ENCODE results near the gene SPTB. TPM values are rescaled to one million over a fixed set of nuclear protein-coding genes. Genes with fewer than 3 reads are reported as not detected.

Gene SPTB
- total RNA-seq, 1 donor from 2014 or later = under 0.01 TPM

DNA sequence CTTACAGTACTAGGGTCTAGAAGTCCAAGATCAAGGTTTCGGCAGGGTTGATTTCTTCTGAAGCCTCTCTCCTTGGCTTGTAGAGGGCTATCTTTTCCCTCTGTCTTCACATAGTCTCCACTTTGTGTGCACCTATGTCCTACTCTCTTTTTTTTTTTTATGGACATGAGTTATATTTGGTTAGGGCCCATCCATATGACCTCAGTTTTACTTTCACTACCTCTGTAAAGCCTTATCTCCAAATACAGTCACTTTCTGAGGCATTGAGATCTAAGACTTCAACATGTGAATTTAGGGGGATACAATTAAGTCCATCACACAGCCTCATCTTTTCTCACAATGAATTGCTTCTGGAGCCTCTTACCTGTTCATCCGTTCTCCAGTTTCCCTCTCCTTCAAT is 5.9 kb upstream of the SPTB start:
- no peak for DNase-seq (ENCODE audit: low read depth in 2 of 2)

DNA sequence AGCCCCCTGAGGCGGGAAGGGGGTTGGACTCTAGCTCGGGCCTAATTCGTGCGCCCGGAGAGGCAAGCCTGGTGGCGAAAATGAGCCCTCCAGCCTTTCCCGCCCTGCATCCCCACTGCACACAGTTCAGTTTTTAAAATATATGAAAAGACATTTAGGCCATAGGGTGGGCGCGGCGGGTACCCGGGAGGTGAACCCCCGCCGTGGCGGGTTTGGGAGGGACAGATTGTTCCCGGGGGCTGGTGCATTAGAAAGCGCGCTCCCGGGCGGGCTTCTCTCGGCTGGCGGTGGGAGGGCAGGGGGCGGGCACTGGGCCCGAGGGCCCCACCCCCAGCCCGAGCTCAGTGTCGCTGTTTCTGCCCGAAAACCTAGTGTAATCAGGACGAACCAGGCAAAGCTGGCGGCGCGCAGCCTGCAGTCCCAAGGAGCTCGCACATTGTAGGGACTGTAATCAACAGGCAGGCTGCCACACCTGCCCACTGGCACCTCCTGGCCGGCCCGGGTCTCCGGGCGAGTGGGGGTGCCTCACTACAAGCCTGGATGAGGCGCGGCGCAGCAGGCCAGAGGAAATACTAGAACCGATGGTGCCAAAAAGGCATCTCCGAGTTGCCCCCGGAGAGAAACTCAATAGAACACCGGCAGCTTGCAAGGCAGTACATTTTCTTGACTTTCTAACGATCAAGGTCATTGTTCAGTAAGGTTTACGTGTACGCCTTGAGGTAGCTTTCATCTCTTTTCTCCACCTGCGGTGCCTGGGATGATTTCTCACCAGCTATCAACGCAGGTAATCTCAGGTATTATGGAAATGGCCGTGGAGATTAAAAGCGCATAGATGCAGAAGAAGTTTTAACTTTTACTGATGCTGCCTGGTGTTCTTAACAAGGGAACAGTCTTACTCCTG is 764 bp upstream of the SPTB start:
- DNase-seq (ENCODE audit: low read depth in 2 of 2) = peak in 1 of 2 donors; percentile 30

DNA sequence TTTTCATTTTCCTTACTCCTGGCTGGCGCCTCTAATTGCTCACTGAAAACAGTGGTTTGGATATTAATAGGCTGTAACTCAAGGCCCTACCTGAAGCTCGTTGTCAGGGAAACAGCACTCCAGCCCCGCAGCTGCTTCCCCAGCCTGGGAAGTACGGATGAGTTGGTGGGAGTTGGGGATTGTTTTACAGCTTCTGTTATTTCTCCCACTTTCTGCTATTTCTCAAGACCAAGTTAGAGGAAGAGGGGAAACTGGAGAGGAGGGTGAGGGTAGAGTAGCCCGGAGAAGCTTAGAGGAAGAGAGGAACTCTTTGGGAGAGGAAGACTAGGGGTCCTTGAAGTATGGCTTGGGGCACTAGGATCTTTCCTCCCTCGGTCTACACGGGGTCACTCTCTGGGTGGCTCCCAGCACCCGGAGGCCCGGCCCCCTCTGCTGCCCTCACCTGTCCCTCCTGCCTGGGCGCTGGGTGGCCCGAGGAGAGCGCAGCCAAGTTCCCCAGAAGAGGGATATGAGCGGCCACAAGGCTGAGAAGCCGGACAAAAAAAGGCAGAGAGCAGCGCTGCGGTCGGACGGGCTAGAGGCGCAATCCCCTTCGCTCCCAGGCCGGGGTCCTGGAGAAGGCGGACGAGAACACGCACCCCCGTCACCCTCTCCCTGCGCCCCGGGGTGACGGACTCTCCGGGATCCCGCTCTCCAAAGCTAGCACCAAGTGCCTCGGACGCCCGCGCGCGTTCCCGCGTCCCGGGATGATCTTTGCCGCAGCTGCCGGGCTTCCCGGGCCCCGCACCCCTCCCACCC is 671 bp downstream of the SPTB start:
- no peak for DNase-seq (ENCODE audit: low read depth in 2 of 2)

DNA sequence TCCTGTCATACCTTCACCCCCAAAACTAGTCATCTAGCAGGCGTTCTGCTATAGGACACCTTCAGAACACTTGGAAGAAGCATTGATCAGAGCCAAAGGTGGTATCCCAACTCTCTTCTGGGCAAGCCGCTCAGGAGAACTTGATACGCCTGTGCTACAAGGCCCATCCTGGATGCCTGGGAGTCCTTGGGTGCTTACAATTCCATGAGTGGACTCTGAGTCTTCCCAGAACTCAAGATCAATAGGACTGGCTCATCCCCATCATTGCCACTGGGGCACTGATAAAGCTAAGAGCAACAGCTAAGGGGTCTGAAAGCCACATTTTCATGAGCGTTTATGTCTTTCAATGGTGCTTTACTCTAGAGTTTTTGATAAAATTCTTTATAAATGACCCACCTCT is 1.9 kb downstream of the SPTB start:
- DNase-seq (ENCODE audit: low read depth in 2 of 2) = no peak

DNA sequence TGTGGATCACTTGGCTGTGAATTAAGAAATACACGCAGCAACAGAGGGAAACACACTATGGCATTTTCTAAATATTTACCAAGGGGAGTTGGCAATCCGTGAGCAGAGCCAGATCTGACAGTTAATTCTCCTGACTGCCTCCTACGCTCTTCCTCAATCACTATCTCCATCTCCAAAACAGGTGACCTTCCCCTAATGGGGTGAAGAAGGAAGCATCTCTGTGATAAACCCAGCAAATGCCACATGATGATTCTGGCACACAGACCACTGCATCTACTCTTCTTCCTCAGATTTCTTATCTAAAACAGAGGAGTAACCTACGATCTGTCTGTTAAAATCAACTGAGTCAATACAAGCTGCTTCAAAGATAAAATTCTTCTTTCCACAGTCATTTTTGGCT is 4.4 kb downstream of the SPTB start:
- no peak for DNase-seq (ENCODE audit: low read depth in 2 of 2)

DNA sequence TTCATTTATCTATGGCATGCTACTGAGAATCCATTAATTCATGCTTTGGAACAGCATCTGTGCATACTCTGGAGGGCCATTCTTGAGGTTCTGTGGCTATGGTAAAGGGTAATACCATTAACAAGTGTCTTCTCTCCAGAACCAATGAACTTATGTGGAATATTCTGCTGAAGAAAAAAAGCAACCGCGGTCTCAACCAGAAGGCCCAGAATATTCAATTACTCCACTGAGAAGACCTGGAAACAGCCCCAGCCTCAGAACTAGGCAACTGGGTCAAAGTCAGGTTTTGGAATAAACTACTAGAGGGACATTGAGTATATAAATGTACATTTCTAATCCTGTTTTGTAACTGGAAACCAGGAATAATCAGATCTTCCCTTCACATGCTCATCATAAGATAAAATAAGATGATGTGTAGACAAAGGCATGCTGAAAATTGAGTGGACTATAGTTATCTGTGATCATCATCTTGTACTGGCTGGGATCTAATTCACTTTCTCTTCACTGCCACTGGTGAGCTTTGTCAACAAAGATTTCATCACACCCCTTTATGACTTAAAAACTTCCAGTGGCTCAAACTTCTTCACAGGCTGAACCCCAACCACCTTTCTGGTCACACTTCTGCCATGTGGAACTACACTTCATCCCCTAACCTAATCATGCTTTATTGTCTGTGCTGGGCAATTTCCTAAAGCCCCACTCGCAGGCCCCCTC is 6.0 kb downstream of the SPTB start:
- DNase-seq (ENCODE audit: low read depth in 2 of 2) = no peak

DNA sequence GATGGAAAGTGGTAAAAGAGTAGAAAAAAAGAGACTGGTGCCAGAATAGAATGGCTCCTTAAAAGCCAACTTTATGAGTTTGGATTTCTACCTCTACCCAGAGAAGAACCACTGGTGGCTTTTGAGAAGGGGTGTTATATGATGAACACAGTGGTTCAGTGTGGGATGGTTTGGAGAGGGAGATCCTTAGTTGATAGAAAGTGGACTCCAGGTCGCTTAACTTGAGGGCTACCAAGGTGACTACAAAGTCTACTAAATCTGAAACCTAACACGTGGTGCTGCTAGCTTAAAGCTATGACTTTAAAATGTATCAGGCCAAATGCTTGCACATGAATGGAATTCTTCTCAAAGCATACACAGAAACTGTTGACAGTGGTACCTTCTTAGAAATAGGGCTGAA is 8.4 kb downstream of the SPTB start:
- DNase-seq (ENCODE audit: low read depth in 2 of 2) = no peak

DNA sequence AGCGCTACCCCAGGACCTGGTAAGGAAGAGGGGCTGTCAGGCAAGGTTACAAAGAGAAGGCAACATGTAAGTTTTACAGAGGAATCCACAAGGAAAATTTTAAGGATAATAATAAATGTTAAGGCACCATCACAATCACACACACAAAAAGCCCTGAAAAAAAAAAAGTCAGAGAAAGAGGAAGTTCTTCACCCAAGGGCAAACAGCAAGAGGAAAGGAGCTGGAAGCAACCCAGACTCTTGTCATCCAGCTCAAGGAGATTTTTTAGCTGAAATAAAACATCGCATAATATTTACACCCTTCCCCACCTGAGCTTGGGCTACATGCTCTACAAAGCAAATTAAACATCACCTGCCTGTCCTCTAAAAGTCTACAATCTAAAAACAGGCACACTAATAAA is 9.5 kb downstream of the SPTB start:
- no peak for DNase-seq (ENCODE audit: low read depth in 2 of 2)

DNA sequence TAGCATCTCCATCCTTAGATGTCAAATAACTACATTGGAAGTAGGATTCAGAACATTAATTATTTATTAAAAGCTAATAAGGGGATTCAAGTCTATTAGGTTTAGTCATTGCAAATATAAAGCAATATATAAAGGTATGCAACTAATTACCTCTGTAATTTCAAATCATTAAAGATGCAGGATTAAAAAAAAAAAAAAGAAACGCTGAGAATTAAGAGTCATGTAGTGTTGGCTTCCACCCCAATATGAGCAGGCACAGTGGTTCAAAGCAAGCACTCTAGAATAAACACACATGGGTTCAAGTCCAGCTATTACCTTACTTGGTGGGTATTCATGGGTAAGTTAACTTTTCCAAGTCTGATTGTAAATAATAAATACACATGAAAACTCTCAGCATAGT is 10.9 kb downstream of the SPTB start:
- no peak for DNase-seq (ENCODE audit: low read depth in 2 of 2)

DNA sequence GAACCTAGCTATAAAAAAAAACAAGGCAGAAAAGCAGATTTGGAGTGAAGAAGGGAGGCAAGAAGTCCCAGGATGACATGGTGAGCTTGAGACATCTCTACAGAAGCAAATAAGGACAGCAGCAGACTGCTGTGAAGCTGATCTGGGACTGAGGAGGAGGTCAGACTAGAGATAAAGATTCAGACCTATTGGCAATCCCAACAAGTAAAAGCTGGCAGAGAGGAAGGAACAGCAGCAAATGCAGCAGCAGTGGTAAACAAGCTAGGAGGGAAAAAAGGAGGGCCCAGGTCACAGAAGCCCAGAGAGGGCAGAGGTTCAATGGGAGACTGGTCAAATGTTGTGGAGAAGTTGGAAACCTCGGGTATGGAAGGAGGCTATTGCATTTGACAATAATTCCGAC is 11.3 kb downstream of the SPTB start:
- no peak for DNase-seq (ENCODE audit: low read depth in 2 of 2)

DNA sequence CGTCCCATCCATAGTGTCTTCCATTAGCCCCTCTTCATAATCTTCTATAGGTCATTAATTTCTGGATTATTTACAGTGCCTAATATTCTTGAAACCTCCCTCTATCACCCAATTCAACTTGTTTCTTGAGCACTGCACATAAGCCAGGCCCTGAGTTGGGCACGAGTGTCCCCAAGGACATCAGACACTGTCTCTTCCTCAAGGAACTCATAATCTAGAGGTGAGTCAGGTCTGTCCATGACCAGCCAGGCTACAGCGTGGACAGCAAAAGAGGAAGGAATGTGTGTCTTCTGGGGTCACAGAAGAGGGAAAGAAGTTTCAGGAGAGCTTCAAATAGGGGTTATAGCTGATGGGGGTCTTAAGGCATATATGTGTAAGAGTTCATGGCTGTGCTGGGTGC is 12.5 kb downstream of the SPTB start:
- no peak for DNase-seq (ENCODE audit: low read depth in 2 of 2)

DNA sequence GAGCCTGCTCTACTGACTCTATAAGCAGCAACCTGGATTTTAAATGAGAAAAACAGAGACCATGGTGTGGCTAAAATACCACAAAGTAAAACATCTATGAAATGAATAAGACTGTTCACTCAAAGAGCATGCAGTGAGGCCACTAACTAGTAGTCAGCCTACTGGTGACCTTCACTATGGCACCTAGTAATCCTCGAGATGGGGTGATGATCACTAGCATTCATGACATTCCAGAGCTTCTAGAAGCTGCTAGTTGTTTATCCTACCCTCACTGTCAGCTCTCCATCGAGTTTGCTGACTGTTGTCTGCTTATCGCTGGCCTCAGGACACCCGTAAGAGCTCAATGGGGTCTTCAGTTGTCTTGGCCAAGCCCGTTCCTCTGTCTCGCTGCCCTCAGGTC is 13.7 kb downstream of the SPTB start:
- no peak for DNase-seq (ENCODE audit: low read depth in 2 of 2)

DNA sequence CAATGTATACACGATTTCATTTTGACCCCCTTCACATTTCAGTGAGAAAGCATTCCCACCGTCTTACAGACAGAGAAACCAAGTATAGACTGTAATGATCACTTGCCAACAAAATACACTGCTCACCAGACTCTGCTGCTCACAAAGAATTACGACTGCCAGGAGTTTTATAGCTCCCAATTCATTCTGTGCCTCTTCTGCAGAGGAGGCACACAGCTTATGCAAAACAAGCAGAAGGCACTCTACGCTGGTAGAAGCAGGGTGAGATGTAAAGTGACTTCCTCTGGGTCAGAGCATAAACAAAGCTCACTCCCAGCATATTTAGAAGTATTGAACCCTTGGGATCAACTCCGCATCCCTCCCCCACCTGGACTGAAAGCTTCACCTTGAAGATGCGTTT is 14.6 kb downstream of the SPTB start:
- DNase-seq (ENCODE audit: low read depth in 2 of 2) = no peak

DNA sequence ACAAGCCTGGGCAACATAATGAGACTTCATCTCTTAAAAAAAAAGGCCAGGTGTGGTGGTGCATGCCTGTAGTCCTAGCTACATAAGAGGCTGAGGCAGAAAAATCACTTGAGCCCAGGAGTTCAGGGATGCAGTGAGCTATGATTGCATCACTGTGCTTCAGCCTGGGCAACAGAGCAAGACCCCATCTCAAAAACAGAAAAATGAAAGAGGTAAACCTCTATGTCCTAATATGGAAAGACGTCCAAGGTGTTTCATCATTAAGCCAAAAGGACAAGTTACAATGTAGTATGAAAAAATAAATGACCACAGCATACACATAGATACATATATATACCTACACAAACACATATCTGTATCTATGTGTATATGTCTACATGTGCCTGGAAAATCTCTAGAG is 15.4 kb downstream of the SPTB start:
- DNase-seq (ENCODE audit: low read depth in 2 of 2) = no peak

DNA sequence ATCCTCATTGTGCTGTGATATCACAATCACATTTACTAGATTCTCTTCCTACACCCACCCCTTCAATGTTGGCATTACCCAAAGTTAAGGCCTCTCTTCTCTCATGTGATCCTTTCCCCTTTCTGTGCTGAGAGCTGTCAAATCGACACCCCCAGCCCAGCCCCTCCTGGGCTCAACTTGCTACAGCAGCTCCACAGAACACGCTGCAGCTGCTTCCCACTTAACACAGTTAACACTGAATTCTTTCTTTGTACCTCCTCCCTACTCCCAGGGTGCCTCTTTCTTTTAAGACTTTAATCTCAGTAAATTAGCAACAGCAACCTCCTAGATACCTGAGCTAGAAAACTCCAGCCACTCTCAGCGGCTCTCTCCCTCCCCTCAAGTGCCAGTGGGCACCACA is 17.8 kb downstream of the SPTB start:
- no peak for DNase-seq (ENCODE audit: low read depth in 2 of 2)

DNA sequence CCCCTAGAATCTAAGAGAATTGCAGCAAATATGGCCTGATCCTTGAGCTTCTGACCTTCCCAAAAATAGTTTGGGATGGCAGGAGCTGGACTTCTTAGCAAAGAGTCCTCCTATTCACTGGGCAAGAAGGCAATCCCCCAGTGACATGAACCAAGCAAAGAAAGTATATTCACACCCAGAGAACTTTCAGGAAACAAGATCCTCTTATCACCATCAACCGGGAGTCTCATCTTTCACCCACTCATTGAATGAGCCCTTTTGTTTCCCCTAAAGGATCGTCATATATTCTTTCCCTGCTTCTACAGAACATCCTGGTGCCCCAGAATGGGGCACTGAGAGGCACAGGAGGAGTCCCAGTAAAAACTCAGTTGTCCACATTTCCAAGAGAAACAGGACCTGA is 19.7 kb downstream of the SPTB start:
- no peak for DNase-seq (ENCODE audit: low read depth in 2 of 2)

DNA sequence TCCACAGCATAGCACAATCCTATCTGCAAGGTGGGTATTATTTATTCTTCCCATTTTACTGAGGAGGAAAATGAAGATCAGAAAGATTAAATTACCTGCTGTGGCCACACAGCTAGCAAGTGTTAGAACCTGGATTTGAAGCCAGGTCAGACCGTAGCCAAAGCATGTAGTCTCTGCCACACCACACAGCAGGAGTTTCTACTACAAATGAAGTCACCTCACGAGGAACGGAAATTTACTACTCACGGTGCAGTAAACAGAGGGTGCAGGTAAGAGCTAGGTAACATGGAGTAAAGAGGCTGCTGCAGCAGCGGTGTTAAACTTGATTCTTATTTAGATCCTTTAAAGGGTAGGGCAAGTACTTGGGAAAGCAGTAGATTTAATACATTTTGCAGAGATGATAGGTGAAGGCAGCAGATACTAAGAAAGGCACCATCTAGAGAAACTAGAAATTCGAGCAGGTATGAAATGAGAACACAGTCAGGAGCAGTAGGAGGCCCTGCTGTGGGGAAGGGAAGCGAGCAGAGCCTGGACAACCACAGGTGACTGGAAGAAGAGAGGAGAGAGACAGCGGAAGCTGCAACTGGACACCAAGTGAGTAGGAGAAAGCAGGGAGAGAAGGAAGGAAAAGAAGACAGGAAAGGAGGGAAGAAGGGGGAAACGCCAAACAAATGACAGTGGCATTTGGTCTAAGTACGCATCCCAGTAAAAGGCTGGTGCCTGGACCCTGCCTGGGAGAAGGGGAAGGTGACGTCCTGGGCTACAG is 21.5 kb downstream of the SPTB start:
- DNase-seq (ENCODE audit: low read depth in 2 of 2) = no peak

DNA sequence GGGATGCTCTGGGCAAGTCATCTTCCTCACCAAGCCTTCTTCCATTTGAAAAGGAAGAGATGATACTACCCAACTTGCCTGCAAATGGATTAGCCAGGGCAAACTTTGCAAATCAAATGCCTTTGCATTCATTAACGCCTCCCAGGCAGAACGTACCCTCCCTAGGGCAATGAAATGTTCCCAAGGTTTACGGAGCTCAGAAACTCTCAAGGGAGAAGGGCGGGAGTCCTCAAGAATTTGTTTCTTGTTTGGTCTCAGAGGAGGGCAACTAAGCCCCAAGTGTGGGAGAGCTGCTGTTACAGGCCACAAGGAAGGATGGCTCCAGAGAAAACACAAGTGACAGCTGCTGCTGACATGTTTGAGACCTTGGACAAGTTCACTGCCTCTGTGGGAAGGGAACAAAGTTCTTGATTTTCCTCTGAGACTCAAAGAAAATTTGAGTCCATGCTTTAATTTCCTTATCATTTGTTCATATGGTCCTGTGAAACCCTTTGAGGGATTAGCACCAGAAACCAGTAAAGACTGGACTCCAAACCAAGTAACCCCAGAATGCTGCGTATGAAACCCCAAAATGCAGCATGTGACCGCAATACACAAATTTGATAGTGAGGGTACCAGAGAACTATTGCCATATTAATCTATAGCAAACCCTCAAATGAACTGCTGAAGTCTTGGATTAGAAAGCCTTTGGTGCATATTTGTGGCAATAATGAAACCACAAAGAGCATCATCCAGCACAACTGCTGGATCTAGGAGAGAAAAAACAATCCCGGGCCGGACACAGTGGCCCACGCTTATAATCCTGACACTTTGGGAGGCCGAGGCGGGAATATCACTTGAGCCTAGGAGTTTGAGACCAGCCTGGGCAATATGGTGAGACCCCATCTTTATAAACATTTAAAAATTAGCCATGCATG is 22.9 kb downstream of the SPTB start:
- DNase-seq (ENCODE audit: low read depth in 2 of 2) = no peak

DNA sequence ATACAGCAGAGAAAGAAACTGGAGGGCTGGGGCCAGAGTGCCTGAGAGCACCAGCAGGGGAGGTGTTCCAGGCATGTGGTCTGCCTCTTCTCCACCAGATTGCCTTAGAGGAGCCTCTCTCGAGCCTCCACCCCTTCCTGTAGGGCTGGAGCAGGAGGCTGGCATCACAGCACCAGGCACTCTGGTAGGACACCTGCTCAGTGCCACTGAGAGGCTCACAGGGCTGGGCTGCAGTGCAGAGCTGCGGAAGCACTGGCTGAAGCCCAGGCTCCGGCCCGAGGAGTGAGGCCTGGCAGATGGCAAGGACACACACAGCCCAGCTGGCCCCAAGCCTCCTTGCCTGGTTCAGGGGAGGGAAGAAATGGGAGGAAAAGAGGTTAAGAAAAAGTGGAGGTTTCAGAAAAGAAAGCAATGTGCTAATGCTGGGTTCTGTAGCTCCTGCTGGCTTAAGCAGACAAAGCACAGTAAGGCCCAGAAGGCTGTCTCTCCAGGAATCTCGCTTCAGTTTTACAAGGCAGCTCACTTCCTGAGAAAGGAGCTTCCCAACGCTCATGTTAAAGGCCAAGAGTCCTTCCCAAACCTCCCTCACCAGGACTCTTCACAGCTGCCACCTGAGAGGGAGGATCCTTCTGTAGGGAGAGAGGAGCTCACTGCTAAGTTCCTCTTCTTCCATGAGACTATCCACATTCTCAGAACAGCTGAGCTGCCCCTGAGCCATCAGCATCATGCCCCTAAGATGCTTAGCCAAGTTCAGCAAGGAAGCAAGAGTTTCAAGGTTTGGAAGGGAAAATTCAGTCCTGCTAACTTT is 23.8 kb downstream of the SPTB start:
- DNase-seq (ENCODE audit: low read depth in 2 of 2) = no peak

All from lung microvascular endothelial cell (primary cell).